DOHH2 (cell line): ENCODE data around the gene PLXNB3.

ENCODE experiments used
- EZH2phosphoT487 ChIP-seq: fragments of 200-600 bp; sonication (generic); IDR thresholded peaks from 2 replicates; pipeline ENCODE4 v1.6.1; 2017; ENCODE audit warnings: borderline replicate concordance, mild to moderate bottlenecking, antibody characterized with exemption, low read length, moderate library complexity, mixed read lengths
- TF ChIP-seq, protein P1 (sequence below): fragments of 200-600 bp; sonication (generic); IDR thresholded peaks from one replicate; pipeline ENCODE4 v1.5.1; 2014; ENCODE audit warnings: antibody characterized with exemption, mild to moderate bottlenecking, low read depth, low read length; ENCODE audit not compliant: poor library complexity, severe bottlenecking

DNA sequence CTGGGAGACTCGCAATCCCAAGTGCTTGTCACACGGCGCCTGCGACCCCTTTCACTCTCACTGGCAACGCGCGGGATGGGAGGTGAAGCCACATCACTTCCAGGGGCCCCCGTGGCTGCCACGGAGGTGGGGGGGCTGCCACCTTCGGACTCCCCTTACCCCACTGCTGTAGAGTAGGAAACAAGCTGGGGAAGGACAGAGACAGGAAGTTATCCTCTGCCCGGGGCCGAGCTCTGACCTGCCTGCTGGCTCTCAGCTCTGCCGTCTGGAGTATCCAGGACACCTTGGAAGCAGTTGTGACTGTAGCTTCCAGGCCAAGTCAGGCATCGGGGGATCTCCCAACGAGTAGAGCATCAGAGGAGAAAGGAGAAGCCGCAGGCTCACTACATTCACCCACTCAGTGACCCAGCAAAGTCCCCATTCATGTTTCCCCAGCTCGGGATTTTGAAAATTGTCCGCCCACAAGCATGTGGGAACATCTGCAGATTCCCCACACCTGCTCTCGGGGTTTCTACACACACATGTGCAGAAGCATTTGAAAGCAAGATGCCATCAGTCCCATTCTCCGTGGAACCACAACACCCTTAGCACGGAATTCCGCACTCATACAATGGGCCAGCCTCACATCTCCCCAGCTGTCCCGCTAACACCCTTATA lies 55.5 kb downstream of the PLXNB3 start:
- TF ChIP-seq, protein P1, sequence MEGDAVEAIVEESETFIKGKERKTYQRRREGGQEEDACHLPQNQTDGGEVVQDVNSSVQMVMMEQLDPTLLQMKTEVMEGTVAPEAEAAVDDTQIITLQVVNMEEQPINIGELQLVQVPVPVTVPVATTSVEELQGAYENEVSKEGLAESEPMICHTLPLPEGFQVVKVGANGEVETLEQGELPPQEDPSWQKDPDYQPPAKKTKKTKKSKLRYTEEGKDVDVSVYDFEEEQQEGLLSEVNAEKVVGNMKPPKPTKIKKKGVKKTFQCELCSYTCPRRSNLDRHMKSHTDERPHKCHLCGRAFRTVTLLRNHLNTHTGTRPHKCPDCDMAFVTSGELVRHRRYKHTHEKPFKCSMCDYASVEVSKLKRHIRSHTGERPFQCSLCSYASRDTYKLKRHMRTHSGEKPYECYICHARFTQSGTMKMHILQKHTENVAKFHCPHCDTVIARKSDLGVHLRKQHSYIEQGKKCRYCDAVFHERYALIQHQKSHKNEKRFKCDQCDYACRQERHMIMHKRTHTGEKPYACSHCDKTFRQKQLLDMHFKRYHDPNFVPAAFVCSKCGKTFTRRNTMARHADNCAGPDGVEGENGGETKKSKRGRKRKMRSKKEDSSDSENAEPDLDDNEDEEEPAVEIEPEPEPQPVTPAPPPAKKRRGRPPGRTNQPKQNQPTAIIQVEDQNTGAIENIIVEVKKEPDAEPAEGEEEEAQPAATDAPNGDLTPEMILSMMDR = no peak
- TF ChIP-seq EZH2phosphoT487 = no peak
